Endodermal cell (in vitro differentiated cells): ENCODE measurements around the gene KMT2E. TPM values are rescaled to one million over a fixed set of nuclear protein-coding genes. Genes with fewer than 3 reads are reported as not detected.
A peak's percentile ranks its signal among the peaks of the same experiment; 100 is the strongest.

Source experiments
- DNase-seq: peaks from one replicate; pipeline ENCODE4 v3.0.0-alpha.2; 2017
- H3K27ac ChIP-seq: 2 replicates; pipeline ENCODE4 v1.5.1; 2013; ENCODE audit warnings: mild to moderate bottlenecking, low read depth, low read length, moderate library complexity
- H3K27me3 ChIP-seq: 2 replicates; pipeline ENCODE4 v1.6.1; 2013; ENCODE audit warnings: mild to moderate bottlenecking, low read length, moderate library complexity; ENCODE audit not compliant: insufficient read depth, control insufficient read depth, poor library complexity, severe bottlenecking
- H3K36me3 ChIP-seq: 2 replicates; pipeline ENCODE4 v1.7.0; 2013; ENCODE audit warnings: mild to moderate bottlenecking, low read length, moderate library complexity; ENCODE audit not compliant: control insufficient read depth, insufficient read depth
- H3K4me1 ChIP-seq: one replicate; pipeline ENCODE4 v1.7.0; 2013; ENCODE audit warnings: low read length; ENCODE audit not compliant: control insufficient read depth, insufficient read depth
- H3K4me3 ChIP-seq: 2 replicates; pipeline ENCODE4 v1.5.1; 2013; ENCODE audit warnings: mild to moderate bottlenecking, low read length, moderate library complexity
- H3K9ac ChIP-seq: 2 replicates; pipeline ENCODE4 v1.6.1; 2013; ENCODE audit warnings: mild to moderate bottlenecking, low read length, moderate library complexity; ENCODE audit not compliant: poor library complexity, severe bottlenecking; ENCODE audit errors: extremely low read depth
- H3K9me3 ChIP-seq: 2 replicates; pipeline ENCODE4 v1.6.1; 2013; ENCODE audit warnings: mild to moderate bottlenecking, low read length, moderate library complexity; ENCODE audit not compliant: control insufficient read depth
- H3K27ac Mint-ChIP-seq: 2 replicates; pipeline ENCODE4 v1.8.0; 2020; ENCODE audit warnings: mixed read lengths
- H3K27me3 Mint-ChIP-seq: 2 replicates; pipeline ENCODE4 v1.8.0; 2021; ENCODE audit warnings: mild to moderate bottlenecking, mixed read lengths; ENCODE audit not compliant: insufficient read depth
- H3K36me3 Mint-ChIP-seq: 2 replicates; pipeline ENCODE4 v1.8.0; 2020; ENCODE audit warnings: low read depth, mixed read lengths
- H3K4me1 Mint-ChIP-seq: 2 replicates; pipeline ENCODE4 v1.8.0; 2020; ENCODE audit warnings: mixed read lengths
- H3K4me3 Mint-ChIP-seq: 2 replicates; pipeline ENCODE4 v1.8.0; 2020; ENCODE audit warnings: mild to moderate bottlenecking, moderate library complexity, mixed read lengths
- H3K9me3 Mint-ChIP-seq: 2 replicates; pipeline ENCODE4 v1.8.0; 2020; ENCODE audit warnings: mild to moderate bottlenecking, mixed read lengths
- WGBS, 2 experiments: methylation state at CpG; one replicate each; pipeline versions ENCODE4 v1.1.5 to v1.1.7; 2013; ENCODE audit warnings: missing lambda C conversion rate in 2 of 2, mixed read lengths in 1 of 2; ENCODE audit not compliant: insufficient coverage in 1 of 2, insufficient read length in 1 of 2; 5-methylcytosine and 5-hydroxymethylcytosine counted together
- total RNA-seq, 2 donors: library from RNA; stranded (reverse); fragmentation: NEBNext Ultra II Directional in 1 of 2; extraction: Animal tissue kit (Norgen Biotek cat#: 25700) in 1 of 2; gene quantifications; 2 replicates in 1 of 2; 3 replicates in 1 of 2; pipeline ENCODE4 v1.2.1, GENCODE V29; 2021
- TF ChIP-seq, protein P1 (sequence below): fragments of 200-600 bp; sonication (generic); conservative IDR thresholded peaks from 2 replicates; pipeline ENCODE4 v1.5.0; 2021; ENCODE audit warnings: antibody characterized with exemption, mild to moderate bottlenecking

KMT2E gene
- total RNA-seq, 2 donors from 2014 or later = 65.7 to 70.4 TPM

DNA sequence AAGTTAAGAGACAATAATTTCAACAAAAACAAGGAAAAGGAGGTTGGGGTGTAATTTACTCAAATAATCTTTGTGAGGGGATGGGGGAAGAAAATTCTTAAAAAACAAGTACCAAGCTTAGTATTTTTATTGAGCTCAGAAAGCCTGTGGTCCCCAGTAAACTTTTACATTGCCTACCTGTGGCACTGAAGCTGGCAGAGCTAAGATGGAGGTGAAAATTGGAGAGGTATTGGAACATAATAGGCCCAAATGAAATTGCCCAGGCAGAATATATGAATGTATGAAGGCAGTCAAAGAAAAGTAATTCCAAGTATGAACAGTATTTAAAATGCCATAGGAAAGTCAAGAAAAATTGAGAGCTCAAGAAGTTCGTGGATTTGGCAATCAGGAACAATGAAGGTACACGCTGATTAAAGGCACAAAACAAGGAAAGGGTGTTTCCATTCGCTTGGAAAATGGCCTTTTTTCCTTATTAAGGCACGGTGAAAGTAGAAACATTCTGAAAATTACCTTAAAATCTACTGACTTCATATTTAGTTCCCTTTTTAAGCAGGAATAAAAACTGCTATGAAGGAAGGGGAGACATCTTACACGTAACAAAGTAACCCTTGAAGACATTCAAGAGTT, 3.4 kb upstream of the KMT2E start:
- no peak overlapping the region for H3K27ac ChIP-seq

DNA sequence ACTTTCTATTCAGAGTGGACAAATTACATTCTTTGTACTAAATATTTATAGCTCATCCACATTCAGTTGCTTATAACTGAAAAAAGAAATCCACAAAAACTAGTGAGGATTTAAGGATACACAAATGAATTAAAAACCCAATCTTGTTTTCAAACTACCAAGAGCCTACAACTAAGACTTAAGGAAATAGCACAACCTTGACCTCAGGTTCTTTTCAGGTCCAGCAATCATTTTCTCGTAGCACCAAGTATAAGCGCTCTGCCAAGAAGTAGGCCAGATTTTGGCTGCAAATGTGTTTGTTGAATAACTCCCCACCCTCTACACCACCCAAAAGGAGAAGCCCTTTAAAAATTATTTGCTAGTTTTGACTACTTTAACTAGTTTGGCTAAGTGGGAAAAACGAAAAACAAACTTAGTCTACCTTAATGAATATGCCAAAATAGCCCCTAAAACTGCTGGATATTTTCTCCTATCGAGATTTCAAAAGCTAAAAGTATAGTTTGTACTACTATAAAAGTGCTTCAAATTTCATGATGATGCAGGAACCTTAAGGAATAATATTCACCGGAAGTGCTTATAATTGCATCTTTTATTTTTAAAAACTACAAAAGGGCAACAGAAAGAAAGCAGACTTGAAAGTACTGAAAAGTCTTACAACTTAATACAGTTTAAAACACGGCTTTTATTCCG, 2.7 kb upstream of the KMT2E start:
- H3K4me1 ChIP-seq = no peaks in the 10 kb centered on the region

More for the DNA sequence above, 3.4 kb upstream of the KMT2E start:
- H3K9ac ChIP-seq = peak overlapping the region; percentile 100
- peak overlapping the region; percentile 100 for H3K4me3 Mint-ChIP-seq
- peak overlapping the region; percentile 100 for H3K27ac Mint-ChIP-seq
- peaks cover 2% of the 10 kb centered on the region for H3K27me3 Mint-ChIP-seq
- no peaks in the 10 kb centered on the region for H3K9me3 Mint-ChIP-seq
- no peak for DNase-seq
- H3K27me3 ChIP-seq = no peaks in the 10 kb centered on the region
- H3K4me3 ChIP-seq = peak overlapping the region; percentile 99
- peaks cover 32% of the 10 kb centered on the region for H3K36me3 ChIP-seq
- TF ChIP-seq, protein P1, sequence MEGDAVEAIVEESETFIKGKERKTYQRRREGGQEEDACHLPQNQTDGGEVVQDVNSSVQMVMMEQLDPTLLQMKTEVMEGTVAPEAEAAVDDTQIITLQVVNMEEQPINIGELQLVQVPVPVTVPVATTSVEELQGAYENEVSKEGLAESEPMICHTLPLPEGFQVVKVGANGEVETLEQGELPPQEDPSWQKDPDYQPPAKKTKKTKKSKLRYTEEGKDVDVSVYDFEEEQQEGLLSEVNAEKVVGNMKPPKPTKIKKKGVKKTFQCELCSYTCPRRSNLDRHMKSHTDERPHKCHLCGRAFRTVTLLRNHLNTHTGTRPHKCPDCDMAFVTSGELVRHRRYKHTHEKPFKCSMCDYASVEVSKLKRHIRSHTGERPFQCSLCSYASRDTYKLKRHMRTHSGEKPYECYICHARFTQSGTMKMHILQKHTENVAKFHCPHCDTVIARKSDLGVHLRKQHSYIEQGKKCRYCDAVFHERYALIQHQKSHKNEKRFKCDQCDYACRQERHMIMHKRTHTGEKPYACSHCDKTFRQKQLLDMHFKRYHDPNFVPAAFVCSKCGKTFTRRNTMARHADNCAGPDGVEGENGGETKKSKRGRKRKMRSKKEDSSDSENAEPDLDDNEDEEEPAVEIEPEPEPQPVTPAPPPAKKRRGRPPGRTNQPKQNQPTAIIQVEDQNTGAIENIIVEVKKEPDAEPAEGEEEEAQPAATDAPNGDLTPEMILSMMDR = no peak
- H3K4me1 ChIP-seq = no peaks in the 10 kb centered on the region
- H3K4me1 Mint-ChIP-seq = peaks cover 17% of the 10 kb centered on the region
- H3K9me3 ChIP-seq = no peaks in the 10 kb centered on the region
- WGBS, 2 experiments = 20 to 21% methylated on average over 4 to 5 of the region's 5 CpGs
- H3K36me3 Mint-ChIP-seq = peaks cover 38% of the 10 kb centered on the region

DNA sequence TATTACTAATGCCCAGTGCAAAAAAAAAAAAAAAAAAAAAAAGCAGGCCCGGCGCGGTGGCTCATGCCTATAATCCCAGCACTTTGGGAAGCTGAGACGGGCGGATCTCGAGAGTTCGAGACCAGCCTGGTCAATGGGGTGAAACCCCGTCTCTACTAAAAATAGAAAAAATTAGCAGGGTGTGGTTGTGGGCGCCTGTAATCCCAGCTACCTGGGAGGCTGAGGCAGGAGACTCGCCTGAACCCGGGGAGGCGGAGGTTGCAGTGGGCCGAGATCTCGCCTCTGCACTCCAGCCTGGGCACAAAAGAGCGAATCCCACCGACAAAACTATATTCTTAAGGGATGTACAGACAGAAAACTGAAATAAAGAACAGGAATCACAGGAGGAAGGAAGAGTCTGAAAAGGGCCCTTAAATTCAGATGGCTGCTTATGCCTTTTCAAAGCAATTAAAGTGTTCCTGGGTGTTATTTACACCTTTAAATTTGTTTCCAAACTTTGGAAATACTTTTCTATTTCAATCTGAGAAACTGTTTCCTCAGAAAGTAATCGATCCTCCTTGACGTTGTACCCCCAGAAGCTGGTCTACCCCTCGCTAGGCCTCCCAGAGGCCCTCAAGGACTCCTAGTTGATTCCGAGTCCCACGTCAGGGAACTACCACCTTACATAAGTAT, 2.0 kb upstream of the KMT2E start:
- Histone ChIP-seq H3K9me3 (no peaks in the 10 kb centered on the region), H3K9ac (peak overlapping the region; percentile 100), H3K27ac (peak overlapping the region; percentile 100), H3K27me3 (no peaks in the 10 kb centered on the region), H3K4me3 (peak overlapping the region; percentile 99), H3K36me3 (peaks cover 24% of the 10 kb centered on the region), H3K4me1 (no peaks in the 10 kb centered on the region)
- Mint-ChIP-seq H3K4me3 (peak overlapping the region; percentile 100), H3K9me3 (no peaks in the 10 kb centered on the region), H3K27me3 (peaks cover 2% of the 10 kb centered on the region), H3K27ac (peak overlapping the region; percentile 100), H3K4me1 (peaks cover 19% of the 10 kb centered on the region), H3K36me3 (peaks cover 29% of the 10 kb centered on the region)
- TF ChIP-seq, protein P1 = no peak
- WGBS, 2 experiments = 1 to 4% methylated on average over 5 to 21 of the region's 21 CpGs
- DNase-seq = no peak

More for the DNA sequence above, 2.7 kb upstream of the KMT2E start:
- Histone ChIP-seq H3K4me3 (peak overlapping the region; percentile 99), H3K9me3 (no peaks in the 10 kb centered on the region), H3K36me3 (peaks cover 29% of the 10 kb centered on the region), H3K27ac (peak overlapping the region; percentile 5), H3K27me3 (no peaks in the 10 kb centered on the region), H3K9ac (peak overlapping the region; percentile 100)
- Mint-ChIP-seq H3K4me3 (peak overlapping the region; percentile 100), H3K27me3 (peaks cover 2% of the 10 kb centered on the region), H3K9me3 (no peaks in the 10 kb centered on the region), H3K27ac (peak overlapping the region; percentile 100), H3K36me3 (peaks cover 36% of the 10 kb centered on the region), H3K4me1 (peaks cover 16% of the 10 kb centered on the region)
- 2 to 21% methylated on average over 2 to 7 of the region's 7 CpGs for WGBS, 2 experiments
- DNase-seq = no peak
- TF ChIP-seq, protein P1 = no peak
